ENCODE measurements around the gene LDLRAD4.

LDLRAD4 gene

DNA sequence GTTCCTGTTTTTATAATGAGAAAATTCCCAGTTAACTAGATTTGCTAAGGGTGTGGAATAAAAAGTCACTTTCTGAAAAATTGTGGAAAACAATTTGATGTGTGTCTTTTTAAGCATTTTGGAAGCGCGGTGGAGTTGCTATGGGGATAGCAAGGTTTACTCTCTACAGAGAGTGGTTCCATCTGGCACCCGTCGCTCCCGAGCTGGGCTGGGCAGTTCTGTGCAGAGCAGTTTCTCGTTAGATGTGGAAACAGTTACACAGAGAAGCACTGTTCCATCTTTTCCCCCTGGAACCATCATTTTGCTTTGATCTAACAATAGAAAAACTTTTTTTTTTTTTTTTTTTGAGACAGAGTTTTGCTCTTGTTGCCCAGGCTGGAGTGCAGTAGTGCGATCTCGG lies 17.4 kb downstream of the LDLRAD4 start:
- ATAC-seq = no peak; the same call in 2 of the 3 replicates
- TF ChIP-seq ESRRG (CRISPR knock-in tag; IDR thresholded peaks at IDR 0.05) (no peak), GLIS3 (CRISPR knock-in tag; IDR thresholded peaks at IDR 0.05) (no peak), CSDC2 (CRISPR knock-in tag; IDR thresholded peaks at IDR 0.05) (no peak), OSR1 (CRISPR knock-in tag; IDR thresholded peaks at IDR 0.05) (no peak)
- TF ChIP-seq, protein P1, sequence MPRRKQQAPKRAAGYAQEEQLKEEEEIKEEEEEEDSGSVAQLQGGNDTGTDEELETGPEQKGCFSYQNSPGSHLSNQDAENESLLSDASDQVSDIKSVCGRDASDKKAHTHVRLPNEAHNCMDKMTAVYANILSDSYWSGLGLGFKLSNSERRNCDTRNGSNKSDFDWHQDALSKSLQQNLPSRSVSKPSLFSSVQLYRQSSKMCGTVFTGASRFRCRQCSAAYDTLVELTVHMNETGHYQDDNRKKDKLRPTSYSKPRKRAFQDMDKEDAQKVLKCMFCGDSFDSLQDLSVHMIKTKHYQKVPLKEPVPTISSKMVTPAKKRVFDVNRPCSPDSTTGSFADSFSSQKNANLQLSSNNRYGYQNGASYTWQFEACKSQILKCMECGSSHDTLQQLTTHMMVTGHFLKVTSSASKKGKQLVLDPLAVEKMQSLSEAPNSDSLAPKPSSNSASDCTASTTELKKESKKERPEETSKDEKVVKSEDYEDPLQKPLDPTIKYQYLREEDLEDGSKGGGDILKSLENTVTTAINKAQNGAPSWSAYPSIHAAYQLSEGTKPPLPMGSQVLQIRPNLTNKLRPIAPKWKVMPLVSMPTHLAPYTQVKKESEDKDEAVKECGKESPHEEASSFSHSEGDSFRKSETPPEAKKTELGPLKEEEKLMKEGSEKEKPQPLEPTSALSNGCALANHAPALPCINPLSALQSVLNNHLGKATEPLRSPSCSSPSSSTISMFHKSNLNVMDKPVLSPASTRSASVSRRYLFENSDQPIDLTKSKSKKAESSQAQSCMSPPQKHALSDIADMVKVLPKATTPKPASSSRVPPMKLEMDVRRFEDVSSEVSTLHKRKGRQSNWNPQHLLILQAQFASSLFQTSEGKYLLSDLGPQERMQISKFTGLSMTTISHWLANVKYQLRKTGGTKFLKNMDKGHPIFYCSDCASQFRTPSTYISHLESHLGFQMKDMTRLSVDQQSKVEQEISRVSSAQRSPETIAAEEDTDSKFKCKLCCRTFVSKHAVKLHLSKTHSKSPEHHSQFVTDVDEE (CRISPR knock-in tag; IDR thresholded peaks at IDR 0.05) = no peak
- TF ChIP-seq, protein P2, sequence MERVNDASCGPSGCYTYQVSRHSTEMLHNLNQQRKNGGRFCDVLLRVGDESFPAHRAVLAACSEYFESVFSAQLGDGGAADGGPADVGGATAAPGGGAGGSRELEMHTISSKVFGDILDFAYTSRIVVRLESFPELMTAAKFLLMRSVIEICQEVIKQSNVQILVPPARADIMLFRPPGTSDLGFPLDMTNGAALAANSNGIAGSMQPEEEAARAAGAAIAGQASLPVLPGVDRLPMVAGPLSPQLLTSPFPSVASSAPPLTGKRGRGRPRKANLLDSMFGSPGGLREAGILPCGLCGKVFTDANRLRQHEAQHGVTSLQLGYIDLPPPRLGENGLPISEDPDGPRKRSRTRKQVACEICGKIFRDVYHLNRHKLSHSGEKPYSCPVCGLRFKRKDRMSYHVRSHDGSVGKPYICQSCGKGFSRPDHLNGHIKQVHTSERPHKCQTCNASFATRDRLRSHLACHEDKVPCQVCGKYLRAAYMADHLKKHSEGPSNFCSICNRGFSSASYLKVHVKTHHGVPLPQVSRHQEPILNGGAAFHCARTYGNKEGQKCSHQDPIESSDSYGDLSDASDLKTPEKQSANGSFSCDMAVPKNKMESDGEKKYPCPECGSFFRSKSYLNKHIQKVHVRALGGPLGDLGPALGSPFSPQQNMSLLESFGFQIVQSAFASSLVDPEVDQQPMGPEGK (CRISPR knock-in tag; IDR thresholded peaks at IDR 0.05; ENCODE audit: borderline replicate concordance) = no peak
- TF ChIP-seq, protein P3, sequence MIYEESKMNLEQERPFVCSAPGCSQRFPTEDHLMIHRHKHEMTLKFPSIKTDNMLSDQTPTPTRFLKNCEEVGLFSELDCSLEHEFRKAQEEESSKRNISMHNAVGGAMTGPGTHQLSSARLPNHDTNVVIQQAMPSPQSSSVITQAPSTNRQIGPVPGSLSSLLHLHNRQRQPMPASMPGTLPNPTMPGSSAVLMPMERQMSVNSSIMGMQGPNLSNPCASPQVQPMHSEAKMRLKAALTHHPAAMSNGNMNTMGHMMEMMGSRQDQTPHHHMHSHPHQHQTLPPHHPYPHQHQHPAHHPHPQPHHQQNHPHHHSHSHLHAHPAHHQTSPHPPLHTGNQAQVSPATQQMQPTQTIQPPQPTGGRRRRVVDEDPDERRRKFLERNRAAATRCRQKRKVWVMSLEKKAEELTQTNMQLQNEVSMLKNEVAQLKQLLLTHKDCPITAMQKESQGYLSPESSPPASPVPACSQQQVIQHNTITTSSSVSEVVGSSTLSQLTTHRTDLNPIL (CRISPR knock-in tag; IDR thresholded peaks at IDR 0.05; ENCODE audit: low read depth) = no peak
- TF ChIP-seq, protein P4, sequence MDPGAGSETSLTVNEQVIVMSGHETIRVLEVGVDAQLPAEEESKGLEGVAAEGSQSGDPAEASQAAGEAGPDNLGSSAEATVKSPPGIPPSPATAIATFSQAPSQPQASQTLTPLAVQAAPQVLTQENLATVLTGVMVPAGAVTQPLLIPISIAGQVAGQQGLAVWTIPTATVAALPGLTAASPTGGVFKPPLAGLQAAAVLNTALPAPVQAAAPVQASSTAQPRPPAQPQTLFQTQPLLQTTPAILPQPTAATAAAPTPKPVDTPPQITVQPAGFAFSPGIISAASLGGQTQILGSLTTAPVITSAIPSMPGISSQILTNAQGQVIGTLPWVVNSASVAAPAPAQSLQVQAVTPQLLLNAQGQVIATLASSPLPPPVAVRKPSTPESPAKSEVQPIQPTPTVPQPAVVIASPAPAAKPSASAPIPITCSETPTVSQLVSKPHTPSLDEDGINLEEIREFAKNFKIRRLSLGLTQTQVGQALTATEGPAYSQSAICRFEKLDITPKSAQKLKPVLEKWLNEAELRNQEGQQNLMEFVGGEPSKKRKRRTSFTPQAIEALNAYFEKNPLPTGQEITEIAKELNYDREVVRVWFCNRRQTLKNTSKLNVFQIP (CRISPR knock-in tag; IDR thresholded peaks at IDR 0.05; ENCODE audit: borderline replicate concordance, low read depth) = no peak
- TF ChIP-seq, protein P5, sequence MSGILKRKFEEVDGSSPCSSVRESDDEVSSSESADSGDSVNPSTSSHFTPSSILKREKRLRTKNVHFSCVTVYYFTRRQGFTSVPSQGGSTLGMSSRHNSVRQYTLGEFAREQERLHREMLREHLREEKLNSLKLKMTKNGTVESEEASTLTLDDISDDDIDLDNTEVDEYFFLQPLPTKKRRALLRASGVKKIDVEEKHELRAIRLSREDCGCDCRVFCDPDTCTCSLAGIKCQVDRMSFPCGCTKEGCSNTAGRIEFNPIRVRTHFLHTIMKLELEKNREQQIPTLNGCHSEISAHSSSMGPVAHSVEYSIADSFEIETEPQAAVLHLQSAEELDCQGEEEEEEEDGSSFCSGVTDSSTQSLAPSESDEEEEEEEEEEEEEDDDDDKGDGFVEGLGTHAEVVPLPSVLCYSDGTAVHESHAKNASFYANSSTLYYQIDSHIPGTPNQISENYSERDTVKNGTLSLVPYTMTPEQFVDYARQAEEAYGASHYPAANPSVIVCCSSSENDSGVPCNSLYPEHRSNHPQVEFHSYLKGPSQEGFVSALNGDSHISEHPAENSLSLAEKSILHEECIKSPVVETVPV (CRISPR knock-in tag; IDR thresholded peaks at IDR 0.05) = no peak

DNA sequence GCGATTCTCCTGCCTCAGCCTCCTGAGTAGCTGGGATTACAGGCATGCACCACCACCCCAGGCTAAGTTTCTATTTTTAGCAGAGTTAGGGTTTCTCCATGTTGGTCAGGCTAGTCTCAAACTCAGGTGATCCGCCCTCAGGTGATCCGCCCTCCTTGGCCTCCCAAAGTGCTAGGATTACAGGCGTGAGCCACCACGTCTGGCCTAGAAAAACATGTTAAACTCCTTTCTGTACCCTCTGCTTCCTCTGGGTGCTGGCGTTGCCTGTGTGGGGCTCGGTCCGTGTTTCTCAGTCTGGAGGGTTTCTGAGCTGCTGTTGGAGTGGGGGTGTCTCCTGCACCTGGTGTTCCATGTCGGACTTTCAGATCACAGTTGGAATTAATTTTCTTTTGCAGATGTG lies 17.9 kb downstream of the LDLRAD4 start:
- TF ChIP-seq, protein P5 (CRISPR knock-in tag; IDR thresholded peaks at IDR 0.05) = no peak
- TF ChIP-seq BACH2 (CRISPR knock-in tag; IDR thresholded peaks at IDR 0.05; ENCODE audit: borderline replicate concordance) (no peak), ZNF70 (CRISPR knock-in tag; IDR thresholded peaks at IDR 0.05) (no peak), SNAI2 (CRISPR knock-in tag; IDR thresholded peaks at IDR 0.05) (no peak), ZNF565 (CRISPR knock-in tag; conservative IDR thresholded peaks at IDR 0.05; ENCODE audit: low read depth) (no peak), ZNF8 (CRISPR knock-in tag; IDR thresholded peaks at IDR 0.05) (no peak), GLIS3 (CRISPR knock-in tag; IDR thresholded peaks at IDR 0.05) (no peak), ZC3H10 (CRISPR knock-in tag; IDR thresholded peaks at IDR 0.05) (no peak), ESRRG (CRISPR knock-in tag; IDR thresholded peaks at IDR 0.05) (no peak), OSR1 (CRISPR knock-in tag; IDR thresholded peaks at IDR 0.05) (no peak), CSDC2 (CRISPR knock-in tag; IDR thresholded peaks at IDR 0.05) (no peak), TOX (CRISPR knock-in tag; IDR thresholded peaks at IDR 0.05; ENCODE audit: borderline replicate concordance) (no peak), ZFP30 (CRISPR knock-in tag; IDR thresholded peaks at IDR 0.05) (no peak), ISL1 (CRISPR knock-in tag; IDR thresholded peaks at IDR 0.05) (no peak), TCF4 (CRISPR knock-in tag; IDR thresholded peaks at IDR 0.05; ENCODE audit: borderline replicate concordance) (no peak), ARNTL (CRISPR knock-in tag; IDR thresholded peaks at IDR 0.05; ENCODE audit: borderline replicate concordance, low read depth) (no peak)
- TF ChIP-seq, protein P4 (CRISPR knock-in tag; IDR thresholded peaks at IDR 0.05; ENCODE audit: borderline replicate concordance, low read depth) = no peak
- TF ChIP-seq, protein P1 (CRISPR knock-in tag; IDR thresholded peaks at IDR 0.05) = no peak
- TF ChIP-seq, protein P2 (CRISPR knock-in tag; IDR thresholded peaks at IDR 0.05; ENCODE audit: borderline replicate concordance) = no peak

More for the DNA sequence above, 17.9 kb downstream of the LDLRAD4 start:
- no peak for ATAC-seq

All from SK-N-SH treated with all-trans-retinoic acid at 6 μM for 48 hours (cell line).